ENCODE data around the gene SFXN3. TPM values are rescaled to one million over a fixed set of nuclear protein-coding genes. Genes with fewer than 3 reads are reported as not detected.

SFXN3 gene
- total RNA-seq, 1 experiment from 2014 or later = 5.6 TPM

DNA sequence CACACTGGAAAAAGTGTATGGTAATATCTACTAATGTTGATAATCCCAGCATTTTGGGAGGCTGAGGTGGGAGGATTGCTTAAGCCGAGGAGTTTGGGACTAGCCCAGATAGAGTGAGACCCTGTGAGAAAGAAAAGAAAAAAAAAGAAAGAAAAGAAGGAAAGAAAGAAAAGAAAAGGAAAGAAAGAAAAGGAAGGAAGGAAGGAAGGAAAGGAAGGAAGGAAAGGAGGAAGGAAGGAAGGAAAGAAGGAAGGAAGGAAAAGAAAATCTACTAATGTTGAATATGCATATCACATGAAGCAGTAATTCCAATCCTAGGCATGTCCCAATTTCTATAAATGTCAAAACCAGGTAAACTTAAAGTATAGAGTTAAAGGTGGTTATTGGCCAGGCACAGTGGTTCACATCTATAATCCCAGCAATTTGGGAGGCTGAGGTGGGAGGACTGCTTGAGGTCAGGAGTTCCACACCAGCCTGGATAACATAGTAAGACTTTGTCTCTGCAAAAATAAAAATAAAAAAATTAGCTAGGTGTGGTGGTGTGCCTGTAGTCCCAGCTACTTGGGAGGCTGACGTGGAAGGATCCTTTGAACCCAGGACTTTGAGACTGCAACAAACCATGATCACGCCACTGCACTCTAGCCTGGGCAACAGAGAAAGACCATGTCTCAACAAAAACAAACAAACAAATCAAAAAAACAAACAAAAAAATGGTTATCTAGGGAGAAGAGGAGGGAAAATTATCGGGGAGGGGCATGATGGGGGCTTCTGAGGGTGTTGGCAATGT lies 25.5 kb downstream of the SFXN3 start:
- Mint-ChIP-seq H3K27ac (no peak overlapping the region), H3K36me3 (peaks cover 3% of the 10 kb centered on the region; the same call in 1 of the 2 replicates), H3K27me3 (ENCODE audit: low read depth) (peaks cover 6% of the 10 kb centered on the region), H3K9me3 (no peaks in the 10 kb centered on the region), H3K4me1 (peaks cover 12% of the 10 kb centered on the region), H3K4me3 (no peak overlapping the region)
- no peak for ATAC-seq
- no peak for DNase-seq (ENCODE audit: low spot score)
- TF ChIP-seq RORB (CRISPR knock-in tag; IDR thresholded peaks at IDR 0.05) (no peak), TP53 (CRISPR knock-in tag; IDR thresholded peaks at IDR 0.05) (no peak), NFYB (CRISPR knock-in tag; conservative IDR thresholded peaks at IDR 0.05; ENCODE audit: low read depth) (no peak), TCF7 (CRISPR knock-in tag; IDR thresholded peaks at IDR 0.05; ENCODE audit: low read depth) (no peak), PRRX2 (CRISPR knock-in tag; IDR thresholded peaks at IDR 0.05) (no peak), TEAD1 (CRISPR knock-in tag; IDR thresholded peaks at IDR 0.05) (no peak), SP1 (CRISPR knock-in tag; conservative IDR thresholded peaks at IDR 0.05) (no peak), ZNF263 (CRISPR knock-in tag; IDR thresholded peaks at IDR 0.05; ENCODE audit: low read depth) (no peak), SMAD4 (CRISPR knock-in tag; IDR thresholded peaks at IDR 0.05) (no peak), JUN (CRISPR knock-in tag; IDR thresholded peaks at IDR 0.05) (no peak)
- TF ChIP-seq, protein P1, sequence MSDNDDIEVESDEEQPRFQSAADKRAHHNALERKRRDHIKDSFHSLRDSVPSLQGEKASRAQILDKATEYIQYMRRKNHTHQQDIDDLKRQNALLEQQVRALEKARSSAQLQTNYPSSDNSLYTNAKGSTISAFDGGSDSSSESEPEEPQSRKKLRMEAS (CRISPR knock-in tag; IDR thresholded peaks at IDR 0.05) = no peak
- TF ChIP-seq, protein P2, sequence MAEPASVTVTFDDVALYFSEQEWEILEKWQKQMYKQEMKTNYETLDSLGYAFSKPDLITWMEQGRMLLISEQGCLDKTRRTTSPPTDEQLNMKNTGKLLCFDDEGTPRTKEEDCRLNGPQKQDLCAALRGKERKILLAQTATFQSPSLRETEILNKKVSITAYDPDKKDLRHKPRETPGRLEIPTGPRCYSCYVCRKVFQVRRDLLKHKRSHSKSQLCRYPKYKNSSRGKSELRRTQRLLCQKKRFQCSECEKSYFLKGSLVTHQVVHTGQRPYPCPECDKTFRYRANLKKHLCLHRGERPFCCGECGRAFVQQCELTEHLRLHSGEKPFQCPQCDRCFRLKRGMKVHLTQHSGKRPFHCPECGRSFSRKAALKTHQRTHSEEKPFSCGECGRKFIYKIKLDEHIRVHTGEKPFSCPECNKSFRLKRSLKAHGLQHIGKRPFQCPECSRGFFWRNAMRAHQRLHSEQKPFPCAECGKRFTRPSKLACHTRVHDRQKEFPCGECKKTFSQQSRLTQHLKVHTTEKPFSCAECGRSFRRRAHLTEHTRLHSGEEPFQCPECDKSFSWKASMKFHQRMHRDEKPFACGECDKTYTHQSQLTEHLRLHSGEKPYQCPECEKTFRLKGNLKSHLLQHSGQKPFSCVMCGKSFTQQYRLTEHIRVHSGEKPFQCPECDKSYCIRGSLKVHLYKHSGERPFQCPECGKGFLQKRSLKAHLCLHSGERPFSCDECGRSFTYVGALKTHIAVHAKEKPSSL (CRISPR knock-in tag; conservative IDR thresholded peaks at IDR 0.05) = no peak
- TF ChIP-seq, protein P3, sequence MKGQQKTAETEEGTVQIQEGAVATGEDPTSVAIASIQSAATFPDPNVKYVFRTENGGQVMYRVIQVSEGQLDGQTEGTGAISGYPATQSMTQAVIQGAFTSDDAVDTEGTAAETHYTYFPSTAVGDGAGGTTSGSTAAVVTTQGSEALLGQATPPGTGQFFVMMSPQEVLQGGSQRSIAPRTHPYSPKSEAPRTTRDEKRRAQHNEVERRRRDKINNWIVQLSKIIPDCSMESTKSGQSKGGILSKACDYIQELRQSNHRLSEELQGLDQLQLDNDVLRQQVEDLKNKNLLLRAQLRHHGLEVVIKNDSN (CRISPR knock-in tag; IDR thresholded peaks at IDR 0.05) = no peak
- TF ChIP-seq, protein P4, sequence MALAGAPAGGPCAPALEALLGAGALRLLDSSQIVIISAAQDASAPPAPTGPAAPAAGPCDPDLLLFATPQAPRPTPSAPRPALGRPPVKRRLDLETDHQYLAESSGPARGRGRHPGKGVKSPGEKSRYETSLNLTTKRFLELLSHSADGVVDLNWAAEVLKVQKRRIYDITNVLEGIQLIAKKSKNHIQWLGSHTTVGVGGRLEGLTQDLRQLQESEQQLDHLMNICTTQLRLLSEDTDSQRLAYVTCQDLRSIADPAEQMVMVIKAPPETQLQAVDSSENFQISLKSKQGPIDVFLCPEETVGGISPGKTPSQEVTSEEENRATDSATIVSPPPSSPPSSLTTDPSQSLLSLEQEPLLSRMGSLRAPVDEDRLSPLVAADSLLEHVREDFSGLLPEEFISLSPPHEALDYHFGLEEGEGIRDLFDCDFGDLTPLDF (CRISPR knock-in tag; IDR thresholded peaks at IDR 0.05) = no peak
- TF ChIP-seq, protein P5, sequence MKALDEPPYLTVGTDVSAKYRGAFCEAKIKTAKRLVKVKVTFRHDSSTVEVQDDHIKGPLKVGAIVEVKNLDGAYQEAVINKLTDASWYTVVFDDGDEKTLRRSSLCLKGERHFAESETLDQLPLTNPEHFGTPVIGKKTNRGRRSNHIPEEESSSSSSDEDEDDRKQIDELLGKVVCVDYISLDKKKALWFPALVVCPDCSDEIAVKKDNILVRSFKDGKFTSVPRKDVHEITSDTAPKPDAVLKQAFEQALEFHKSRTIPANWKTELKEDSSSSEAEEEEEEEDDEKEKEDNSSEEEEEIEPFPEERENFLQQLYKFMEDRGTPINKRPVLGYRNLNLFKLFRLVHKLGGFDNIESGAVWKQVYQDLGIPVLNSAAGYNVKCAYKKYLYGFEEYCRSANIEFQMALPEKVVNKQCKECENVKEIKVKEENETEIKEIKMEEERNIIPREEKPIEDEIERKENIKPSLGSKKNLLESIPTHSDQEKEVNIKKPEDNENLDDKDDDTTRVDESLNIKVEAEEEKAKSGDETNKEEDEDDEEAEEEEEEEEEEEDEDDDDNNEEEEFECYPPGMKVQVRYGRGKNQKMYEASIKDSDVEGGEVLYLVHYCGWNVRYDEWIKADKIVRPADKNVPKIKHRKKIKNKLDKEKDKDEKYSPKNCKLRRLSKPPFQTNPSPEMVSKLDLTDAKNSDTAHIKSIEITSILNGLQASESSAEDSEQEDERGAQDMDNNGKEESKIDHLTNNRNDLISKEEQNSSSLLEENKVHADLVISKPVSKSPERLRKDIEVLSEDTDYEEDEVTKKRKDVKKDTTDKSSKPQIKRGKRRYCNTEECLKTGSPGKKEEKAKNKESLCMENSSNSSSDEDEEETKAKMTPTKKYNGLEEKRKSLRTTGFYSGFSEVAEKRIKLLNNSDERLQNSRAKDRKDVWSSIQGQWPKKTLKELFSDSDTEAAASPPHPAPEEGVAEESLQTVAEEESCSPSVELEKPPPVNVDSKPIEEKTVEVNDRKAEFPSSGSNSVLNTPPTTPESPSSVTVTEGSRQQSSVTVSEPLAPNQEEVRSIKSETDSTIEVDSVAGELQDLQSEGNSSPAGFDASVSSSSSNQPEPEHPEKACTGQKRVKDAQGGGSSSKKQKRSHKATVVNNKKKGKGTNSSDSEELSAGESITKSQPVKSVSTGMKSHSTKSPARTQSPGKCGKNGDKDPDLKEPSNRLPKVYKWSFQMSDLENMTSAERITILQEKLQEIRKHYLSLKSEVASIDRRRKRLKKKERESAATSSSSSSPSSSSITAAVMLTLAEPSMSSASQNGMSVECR (CRISPR knock-in tag; IDR thresholded peaks at IDR 0.05; ENCODE audit: borderline replicate concordance) = no peak
- TF ChIP-seq, protein P6, sequence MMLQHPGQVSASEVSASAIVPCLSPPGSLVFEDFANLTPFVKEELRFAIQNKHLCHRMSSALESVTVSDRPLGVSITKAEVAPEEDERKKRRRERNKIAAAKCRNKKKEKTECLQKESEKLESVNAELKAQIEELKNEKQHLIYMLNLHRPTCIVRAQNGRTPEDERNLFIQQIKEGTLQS (CRISPR knock-in tag; conservative IDR thresholded peaks at IDR 0.05) = no peak
- CTCF ChIA-PET = interaction anchor here (2.7 to 14.3 kb wide), 3 partner anchors 14 to 84 kb away, joined by 8 to 162 read pairs (median 32); no protein-coding TSS in a partner anchor
- POLR2A ChIA-PET = no interaction called here

Data from WTC11 (cell line).